H1 (cell line): Measurements from ENCODE around the gene UBE4B. TPM values are rescaled to one million over a fixed set of nuclear protein-coding genes. Genes with fewer than 3 reads are reported as not detected.

Experiments used
- CTCF ChIA-PET: fragments of 300-600 bp; sonication (Branson Sonifier 250); formaldehyde crosslinking; loops from one replicate; lab custom pipeline; 2021; ENCODE audit not compliant: partially characterized antibody; lab: Charles Lee
- POLR2A ChIA-PET: fragments of 300-600 bp; sonication (Branson Sonifier 250); formaldehyde crosslinking; loops from one replicate; lab custom pipeline; 2021; ENCODE audit warnings: inconsistent platforms; ENCODE audit not compliant: partially characterized antibody; lab: Charles Lee
- DNase-seq, 2 experiments: peaks; one replicate each; pipeline versions ENCODE4 v3.0.0 to v3.0.0-alpha.2; 2010 to 2022; ENCODE audit warnings: low spot score in 2 of 2, low read depth in 1 of 2, mixed read lengths in 1 of 2
- FAIRE-seq: peaks from 2 replicates; lab custom pipeline; 2011; peaks lifted over from hg19 to GRCh38; lab: Jason Lieb, UNC
- H2AFZ ChIP-seq: 2 replicates; pipeline ENCODE4 v1.8.1; 2012; ENCODE audit warnings: low read length, inconsistent platforms
- H2AK5ac ChIP-seq: 2 replicates; pipeline ENCODE4 v1.6.1; 2013; ENCODE audit warnings: low read depth, low read length
- H2BK120ac ChIP-seq: replicated peaks from 2 replicates; pipeline ENCODE3; 2013; ENCODE audit warnings: low read depth, low read length, inconsistent platforms
- H2BK12ac ChIP-seq: 2 replicates; pipeline ENCODE4 v1.6.1; 2013; ENCODE audit warnings: low read depth, low read length
- H2BK15ac ChIP-seq: 2 replicates; pipeline ENCODE4 v1.6.1; 2013; ENCODE audit warnings: low read length
- H2BK20ac ChIP-seq: 2 replicates; pipeline ENCODE4 v1.6.1; 2013; ENCODE audit warnings: low read length
- H2BK5ac ChIP-seq: 2 replicates; pipeline ENCODE4 v1.6.1; 2013; ENCODE audit warnings: low read depth, low read length
- H3K14ac ChIP-seq: 2 replicates; pipeline ENCODE4 v1.6.1; 2013; ENCODE audit warnings: inconsistent platforms; ENCODE audit not compliant: insufficient read length
- H3K18ac ChIP-seq: 2 replicates; pipeline ENCODE4 v1.6.1; 2013; ENCODE audit warnings: low read length; ENCODE audit errors: extremely low read depth
- H3K23ac ChIP-seq: 2 replicates; pipeline ENCODE4 v1.6.1; 2013; ENCODE audit warnings: inconsistent platforms; ENCODE audit not compliant: insufficient read length
- H3K23me2 ChIP-seq: 2 replicates; pipeline ENCODE4 v1.6.1; 2013; ENCODE audit warnings: low read depth, low read length
- H3K27ac ChIP-seq: 2 replicates; pipeline ENCODE4 v1.6.1; 2011; ENCODE audit warnings: low read depth, low read length, inconsistent platforms
- H3K27me3 ChIP-seq, 4 experiments: replicated peaks in 1 of 4; 1 replicate in 1 of 4; 2 replicates in 3 of 4; pipeline versions ENCODE4 v1.6.1 to v1.8.1; 2011 to 2013; ENCODE audit warnings: low read length in 3 of 4, mild to moderate bottlenecking in 3 of 4, inconsistent platforms in 2 of 4, mixed read lengths in 2 of 4, moderate library complexity in 1 of 4; ENCODE audit not compliant: control insufficient read depth in 3 of 4, insufficient read depth in 3 of 4; ENCODE audit errors: extremely low read depth in 1 of 4
- H3K36me3 ChIP-seq, 4 experiments: 2 replicates each; pipeline versions ENCODE4 v1.6.1 to v1.8.1; 2011 to 2013; ENCODE audit warnings: mild to moderate bottlenecking in 4 of 4, low read length in 3 of 4, moderate library complexity in 2 of 4, control low read depth in 1 of 4, inconsistent platforms in 1 of 4; ENCODE audit not compliant: insufficient read depth in 4 of 4, control insufficient read depth in 2 of 4
- H3K4ac ChIP-seq: replicated peaks from 2 replicates; pipeline ENCODE3; 2013; ENCODE audit warnings: low read length, low read depth, mixed read lengths, inconsistent platforms; ENCODE audit not compliant: insufficient read length
- H3K4me1 ChIP-seq, 4 experiments: replicated peaks in 1 of 4; 1 replicate in 1 of 4; 2 replicates in 3 of 4; pipeline versions ENCODE4 v1.6.1 to v1.8.1; 2011 to 2013; ENCODE audit warnings: low read length in 3 of 4, inconsistent platforms in 2 of 4, mixed read lengths in 1 of 4; ENCODE audit not compliant: insufficient read depth in 4 of 4, control insufficient read depth in 3 of 4
- H3K4me2 ChIP-seq, 2 experiments: 2 replicates each; pipeline versions ENCODE4 v1.6.1 to v1.8.1; 2011 to 2013; ENCODE audit warnings: low read depth in 2 of 2, low read length in 2 of 2, control low read depth in 1 of 2, inconsistent platforms in 1 of 2, mild to moderate bottlenecking in 1 of 2; ENCODE audit not compliant: insufficient read depth in 1 of 2
- H3K4me3 ChIP-seq, 4 experiments: fragments of 200-600, 300-600 bp in 1 of 4; sonication (generic), shearing (Covaris generic), sonication (Bioruptor Twin) in 1 of 4; 2 replicates each; pipeline versions ENCODE4 v1.5.1 to v1.8.1; 2011 to 2016; ENCODE audit warnings: low read length in 4 of 4, low read depth in 3 of 4, control low read depth in 2 of 4, inconsistent platforms in 2 of 4, mild to moderate bottlenecking in 2 of 4, mixed read lengths in 1 of 4, moderate library complexity in 1 of 4; ENCODE audit not compliant: insufficient read depth in 2 of 4; ENCODE audit errors: extremely low read depth in 1 of 4
- H3K56ac ChIP-seq: replicated peaks from 2 replicates; pipeline ENCODE3; 2013; ENCODE audit warnings: low read depth, mild to moderate bottlenecking, mixed read lengths, low read length, inconsistent platforms; ENCODE audit not compliant: insufficient read length
- H3K79me1 ChIP-seq: 2 replicates; pipeline ENCODE4 v1.6.1; 2013; ENCODE audit warnings: low read depth, low read length, control low read depth
- H3K79me2 ChIP-seq, 2 experiments: 2 replicates each; pipeline versions ENCODE4 v1.6.1 to v1.8.1; 2012 to 2013; ENCODE audit warnings: low read length in 2 of 2, mild to moderate bottlenecking in 2 of 2, inconsistent platforms in 1 of 2; ENCODE audit not compliant: insufficient read depth in 2 of 2, control insufficient read depth in 1 of 2
- H3K9ac ChIP-seq, 4 experiments: replicated peaks in 1 of 4; 1 replicate in 1 of 4; 2 replicates in 3 of 4; pipeline versions ENCODE4 v1.6.1 to v1.8.1; 2011 to 2013; ENCODE audit warnings: low read depth in 3 of 4, low read length in 3 of 4, control low read depth in 2 of 4, mild to moderate bottlenecking in 2 of 4, moderate library complexity in 2 of 4, inconsistent platforms in 1 of 4; ENCODE audit errors: extremely low read depth in 1 of 4
- H3K9me3 ChIP-seq, 2 experiments: 2 replicates each; pipeline versions ENCODE4 v1.6.1 to v1.8.1; 2012 to 2013; ENCODE audit warnings: mild to moderate bottlenecking in 2 of 2, moderate library complexity in 2 of 2, control low read depth in 1 of 2, inconsistent platforms in 1 of 2, low read depth in 1 of 2, low read length in 1 of 2, mixed read lengths in 1 of 2; ENCODE audit not compliant: insufficient read depth in 2 of 2
- H4K20me1 ChIP-seq, 2 experiments: replicated peaks in 1 of 2; 2 replicates each; pipeline versions ENCODE3 to v1.8.1; 2011 to 2013; ENCODE audit warnings: inconsistent platforms in 2 of 2, low read length in 2 of 2, mild to moderate bottlenecking in 1 of 2; ENCODE audit not compliant: insufficient read depth in 2 of 2, control insufficient read depth in 1 of 2
- H4K5ac ChIP-seq: 2 replicates; pipeline ENCODE4 v1.6.1; 2013; ENCODE audit warnings: low read length, low read depth, mixed read lengths, inconsistent platforms; ENCODE audit not compliant: insufficient read length
- H4K8ac ChIP-seq: 2 replicates; pipeline ENCODE4 v1.8.0; 2013; ENCODE audit warnings: mild to moderate bottlenecking, moderate library complexity, low read length, inconsistent platforms; ENCODE audit not compliant: insufficient read depth; ENCODE audit errors: extremely low read depth
- H4K91ac ChIP-seq: replicated peaks from 2 replicates; pipeline ENCODE3; 2013; ENCODE audit warnings: low read length, mixed read lengths, inconsistent platforms; ENCODE audit not compliant: insufficient read length
- BACH1 ChIP-seq: IDR thresholded peaks from 2 replicates; pipeline ENCODE4 v1.6.1; 2012; ENCODE audit warnings: low read length, improper control_type of control experiment
- CBX5 ChIP-seq: fragments of 300-800, 300-1000 bp; sonication (generic); IDR thresholded peaks from 2 replicates; pipeline ENCODE4 v1.7.1; 2016; ENCODE audit warnings: antibody characterized with exemption, low read length, low read depth
- CEBPB ChIP-seq: IDR thresholded peaks from 2 replicates; pipeline ENCODE4 v1.6.1; 2012; ENCODE audit warnings: low read depth, low read length
- FOSL1 ChIP-seq: IDR thresholded peaks from 2 replicates; pipeline ENCODE4 v1.6.1; 2011; ENCODE audit warnings: mild to moderate bottlenecking, low read depth, low read length, moderate library complexity; ENCODE audit not compliant: insufficient read depth
- NANOG ChIP-seq: IDR thresholded peaks from 2 replicates; pipeline ENCODE4 v1.6.1; 2011; ENCODE audit warnings: low read length, low read depth, mild to moderate bottlenecking, inconsistent platforms; ENCODE audit not compliant: insufficient read depth, poor library complexity, severe bottlenecking
- TAF1 ChIP-seq: IDR thresholded peaks from 2 replicates; pipeline ENCODE4 v1.6.1; 2011; ENCODE audit warnings: mild to moderate bottlenecking, low read depth, low read length
- YY1 ChIP-seq: IDR thresholded peaks from 2 replicates; pipeline ENCODE4 v1.6.1; 2011; ENCODE audit warnings: low read depth, mild to moderate bottlenecking, low read length
- WGBS, 2 experiments: shearing (Covaris generic) in 1 of 2; methylation state at CpG; one replicate each; pipeline versions ENCODE4 v1.1.6 to v1.1.7; 2013 to 2015; ENCODE audit warnings: low lambda C conversion rate in 2 of 2, mixed read lengths in 2 of 2, inconsistent platforms in 1 of 2, low coverage in 1 of 2, missing lambda C conversion rate in 1 of 2; ENCODE audit not compliant: insufficient replicate concordance in 2 of 2, insufficient coverage in 1 of 2, insufficient read length in 1 of 2; ENCODE audit errors: extremely low coverage in 1 of 2, missing lambda C conversion rate in 1 of 2; 5-methylcytosine and 5-hydroxymethylcytosine counted together
- polyA plus RNA-seq, 7 experiments: library from polyadenylated mRNA; depleted of rRNA in 3 of 7; stranded (reverse) in 5 of 7; unstranded in 2 of 7; fragments of >200 nt in 5 of 7; fragments of 200-250 nt in 2 of 7; gene quantifications; 1 replicate in 5 of 7; 2 replicates in 1 of 7; 4 replicates in 1 of 7; pipeline versions ENCODE4 v1.2.1 to v1.2.3, GENCODE V29; 2011 to 2013; ENCODE audit warnings: missing spikeins in 2 of 7, mixed read lengths in 2 of 7
- total RNA-seq: library from RNA; stranded (reverse); fragmentation: NEBNext Ultra II Directional; extraction: Animal tissue kit (Norgen Biotek cat#: 25700); gene quantifications from 2 replicates; pipeline ENCODE4 v1.2.1, GENCODE V29; 2021

Gene UBE4B
- total and polyA plus RNA-seq, 2 of the 8 experiments (the other 6 are each of a cell fraction or from before 2014, with no cell fraction given) = 24.5 to 90.1 TPM

DNA sequence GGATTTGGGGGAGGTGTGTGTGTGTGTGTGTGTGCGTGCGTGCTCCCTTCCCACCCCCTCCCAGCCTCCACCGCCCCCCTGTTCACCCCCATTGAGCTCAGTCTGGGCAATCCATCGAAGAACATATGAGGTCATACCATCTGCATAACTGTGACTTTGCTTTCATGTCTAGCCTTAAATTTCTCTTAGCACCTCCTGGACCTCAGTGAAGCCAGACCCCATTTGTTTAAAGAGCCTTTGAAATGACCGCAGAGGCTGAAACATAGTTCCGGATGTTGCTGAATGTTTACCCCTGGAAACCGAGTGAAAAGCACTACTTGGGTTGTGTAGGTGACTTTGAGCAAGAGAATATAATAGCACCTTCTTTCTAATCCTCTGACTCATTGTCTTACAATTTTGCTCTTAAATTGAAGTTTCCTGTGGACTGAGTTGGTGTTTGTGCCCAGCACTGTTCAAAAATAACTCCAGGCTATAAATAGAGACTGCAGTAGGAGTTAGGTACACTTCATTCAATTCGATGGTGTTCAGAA lies 75.4 kb downstream of the UBE4B start:
- H3K9ac ChIP-seq = no peak overlapping the region
- no peak overlapping the region for H3K4me3 ChIP-seq
- no peaks in the 10 kb centered on the region for H3K9me3 ChIP-seq
- H2AK5ac ChIP-seq = no peak overlapping the region
- no peak overlapping the region for H2BK12ac ChIP-seq
- no peak overlapping the region for H3K27ac ChIP-seq
- no peak overlapping the region for H3K4me2 ChIP-seq
- H3K4ac ChIP-seq = no peak overlapping the region
- ChIA-PET CTCF (interaction anchor here (1.0 kb wide), 1 partner anchor 230 kb away, joined by 3 read pairs; no protein-coding TSS in a partner anchor), POLR2A (no interaction called here)
- TF ChIP-seq NANOG (no peak), YY1 (no peak), FOSL1 (no peak), TAF1 (no peak), BACH1 (no peak), CEBPB (no peak), CBX5 (no peak)
- H4K5ac ChIP-seq = no peak overlapping the region
- no peaks in the 10 kb centered on the region for H3K79me2 ChIP-seq
- H3K27me3 ChIP-seq = no peaks in the 10 kb centered on the region
- no peak overlapping the region for H3K14ac ChIP-seq
- no peaks in the 10 kb centered on the region for H3K4me1 ChIP-seq
- DNase-seq (no peak), FAIRE-seq (no peak)
- H3K36me3 ChIP-seq = peaks cover 5 to 35% (median 22%) of the 10 kb centered on the region in 4 experiments
- no peak overlapping the region for H2BK5ac ChIP-seq
- H2BK20ac ChIP-seq = no peak overlapping the region
- H3K23me2 ChIP-seq = no peaks in the 10 kb centered on the region; the same call in 1 of the 2 replicates
- H3K79me1 ChIP-seq = peaks cover 2% of the 10 kb centered on the region; the same call in 1 of the 2 replicates
- H2AFZ ChIP-seq = no peak overlapping the region
- H3K23ac ChIP-seq = no peak overlapping the region
- WGBS, 2 experiments = 85% methylated on average over 8 of the region's 8 CpGs; no CpG with 5 or more reads in 1 of the 2 experiments
- H3K56ac ChIP-seq = no peak overlapping the region
- H2BK120ac ChIP-seq = no peak overlapping the region
- H4K20me1 ChIP-seq = no peaks in the 10 kb centered on the region
- H4K91ac ChIP-seq = no peak overlapping the region
- no peak overlapping the region for H4K8ac ChIP-seq
- no peak overlapping the region for H3K18ac ChIP-seq
- H2BK15ac ChIP-seq = no peak overlapping the region
